KMS-11 (cell line): Measurements from ENCODE around the gene DNAJA4.

Experiments
- H2AFZ ChIP-seq: fragments of 200-600 bp; sonication (generic); 2 replicates; pipeline ENCODE4 v1.6.1; 2016; ENCODE audit warnings: antibody characterized with exemption, mixed run types, low read depth
- H3K27ac ChIP-seq: fragments of 200-600 bp; sonication (generic); 2 replicates; pipeline ENCODE4 v1.6.1; 2016; ENCODE audit warnings: mild to moderate bottlenecking, mixed run types
- H3K27me3 ChIP-seq: fragments of 200-600 bp; sonication (generic); 2 replicates; pipeline ENCODE4 v1.6.1; 2017; ENCODE audit warnings: mild to moderate bottlenecking, low read depth, mixed run types, moderate library complexity; ENCODE audit not compliant: insufficient read depth
- H3K36me3 ChIP-seq: fragments of 200-600 bp; sonication (generic); 2 replicates; pipeline ENCODE4 v1.6.1; 2017; ENCODE audit warnings: mild to moderate bottlenecking, mixed run types; ENCODE audit not compliant: insufficient read depth
- H3K4me1 ChIP-seq: fragments of 200-600 bp; sonication (generic); 2 replicates; pipeline ENCODE4 v1.6.1; 2016; ENCODE audit warnings: mild to moderate bottlenecking, low read depth, mixed run types; ENCODE audit not compliant: poor library complexity, severe bottlenecking
- H3K4me2 ChIP-seq: fragments of 200-600 bp; sonication (generic); 2 replicates; pipeline ENCODE4 v1.7.0; 2016; ENCODE audit warnings: mild to moderate bottlenecking, mixed run types
- H3K4me3 ChIP-seq: fragments of 200-600 bp; sonication (generic); IDR thresholded peaks from 2 replicates; pipeline ENCODE4 v1.6.1; 2017; ENCODE audit warnings: low read depth, low read length, mixed read lengths; ENCODE audit not compliant: insufficient read depth
- H3K79me2 ChIP-seq: fragments of 200-600 bp; sonication (generic); 2 replicates; pipeline ENCODE4 v1.6.1; 2016; ENCODE audit warnings: low read depth, mixed run types; ENCODE audit not compliant: insufficient read depth
- H3K9ac ChIP-seq: fragments of 200-600 bp; sonication (generic); 2 replicates; pipeline ENCODE4 v1.6.1; 2016; ENCODE audit warnings: mild to moderate bottlenecking, mixed run types
- H4K20me1 ChIP-seq: fragments of 200-600 bp; sonication (generic); 2 replicates; pipeline ENCODE4 v1.6.1; 2016; ENCODE audit warnings: mild to moderate bottlenecking, mixed run types; ENCODE audit not compliant: insufficient read depth
- TF ChIP-seq, protein P1 (sequence below): fragments of 200-600 bp; sonication (generic); conservative IDR thresholded peaks from 2 replicates; pipeline ENCODE4 v1.6.1; 2017; ENCODE audit warnings: low read depth, mild to moderate bottlenecking, antibody characterized with exemption, low read length, moderate library complexity, mixed read lengths

DNAJA4 gene

DNA sequence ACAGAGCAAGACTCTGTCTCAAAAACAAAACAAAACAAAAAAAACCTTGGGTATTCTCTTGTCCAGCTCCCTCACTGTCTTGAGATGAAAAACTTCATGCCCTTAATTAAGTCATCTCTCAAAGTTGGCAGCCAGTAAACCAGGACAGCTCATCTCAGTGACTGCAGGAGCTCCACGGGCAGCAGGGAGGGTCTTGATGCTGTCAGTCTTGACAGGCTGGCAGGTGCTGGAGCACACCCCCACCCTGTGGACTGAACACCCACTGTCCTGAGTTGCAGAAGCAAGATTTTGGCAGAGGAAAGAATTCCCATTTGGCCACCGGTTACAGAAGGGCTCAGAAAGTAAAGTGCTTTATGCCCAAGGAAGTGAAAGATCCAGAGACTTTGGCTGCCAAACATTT lies 8.0 kb downstream of the DNAJA4 start:
- Histone ChIP-seq H3K36me3 (no peaks in the 10 kb centered on the region), H4K20me1 (no peaks in the 10 kb centered on the region), H3K27ac (no peak overlapping the region), H3K4me3 (no peak overlapping the region), H3K4me2 (no peak overlapping the region), H2AFZ (no peak overlapping the region), H3K27me3 (no peaks in the 10 kb centered on the region), H3K9ac (no peak overlapping the region), H3K79me2 (no peaks in the 10 kb centered on the region), H3K4me1 (no peaks in the 10 kb centered on the region)
- TF ChIP-seq, protein P1, sequence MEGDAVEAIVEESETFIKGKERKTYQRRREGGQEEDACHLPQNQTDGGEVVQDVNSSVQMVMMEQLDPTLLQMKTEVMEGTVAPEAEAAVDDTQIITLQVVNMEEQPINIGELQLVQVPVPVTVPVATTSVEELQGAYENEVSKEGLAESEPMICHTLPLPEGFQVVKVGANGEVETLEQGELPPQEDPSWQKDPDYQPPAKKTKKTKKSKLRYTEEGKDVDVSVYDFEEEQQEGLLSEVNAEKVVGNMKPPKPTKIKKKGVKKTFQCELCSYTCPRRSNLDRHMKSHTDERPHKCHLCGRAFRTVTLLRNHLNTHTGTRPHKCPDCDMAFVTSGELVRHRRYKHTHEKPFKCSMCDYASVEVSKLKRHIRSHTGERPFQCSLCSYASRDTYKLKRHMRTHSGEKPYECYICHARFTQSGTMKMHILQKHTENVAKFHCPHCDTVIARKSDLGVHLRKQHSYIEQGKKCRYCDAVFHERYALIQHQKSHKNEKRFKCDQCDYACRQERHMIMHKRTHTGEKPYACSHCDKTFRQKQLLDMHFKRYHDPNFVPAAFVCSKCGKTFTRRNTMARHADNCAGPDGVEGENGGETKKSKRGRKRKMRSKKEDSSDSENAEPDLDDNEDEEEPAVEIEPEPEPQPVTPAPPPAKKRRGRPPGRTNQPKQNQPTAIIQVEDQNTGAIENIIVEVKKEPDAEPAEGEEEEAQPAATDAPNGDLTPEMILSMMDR = no peak

DNA sequence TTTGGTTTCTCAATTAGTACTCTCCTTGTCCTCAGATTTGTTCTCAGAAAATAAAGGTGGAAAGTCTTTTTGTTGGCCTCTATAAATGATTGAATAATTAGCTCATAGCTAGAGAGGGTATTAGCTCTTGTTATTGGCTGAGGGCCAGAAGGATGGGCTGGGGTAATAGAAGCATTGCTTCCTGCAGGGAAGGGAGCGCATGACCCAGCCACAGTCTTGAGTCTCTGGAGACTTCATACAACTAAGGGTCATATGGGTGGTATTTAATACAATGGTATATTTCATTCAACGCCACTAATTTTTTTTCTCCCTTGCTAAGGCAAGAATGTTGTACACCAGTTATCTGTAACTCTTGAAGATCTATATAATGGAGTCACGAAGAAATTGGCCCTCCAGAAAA lies 8.4 kb downstream of the DNAJA4 start:
- Histone ChIP-seq H3K9ac (no peak overlapping the region), H3K27me3 (no peaks in the 10 kb centered on the region)

DNA sequence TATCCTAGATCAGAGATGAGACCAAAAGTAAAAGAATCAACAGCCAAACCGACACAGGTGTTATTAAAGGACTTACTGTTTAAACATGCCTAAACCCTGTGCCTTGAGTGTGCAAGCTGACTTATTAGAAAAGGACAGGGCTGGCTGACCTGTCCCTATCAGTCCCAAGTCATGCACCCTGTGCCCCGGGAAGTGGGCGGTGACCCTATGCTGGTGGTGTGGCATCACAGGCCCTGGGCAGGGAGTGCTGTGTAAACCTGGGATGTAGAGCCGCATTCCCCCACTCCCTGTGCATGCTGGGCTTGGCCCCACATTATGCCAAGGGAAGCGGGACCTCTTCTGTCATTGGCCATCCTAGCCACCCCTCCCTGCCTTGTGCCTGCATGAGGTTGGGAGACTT lies 10.6 kb downstream of the DNAJA4 start:
- H3K4me3 ChIP-seq = no peak overlapping the region
- no peaks in the 10 kb centered on the region for H3K4me1 ChIP-seq
- TF ChIP-seq, protein P1 = no peak
- H4K20me1 ChIP-seq = no peaks in the 10 kb centered on the region
- no peaks in the 10 kb centered on the region for H3K36me3 ChIP-seq
- H3K79me2 ChIP-seq = no peaks in the 10 kb centered on the region
- H3K9ac ChIP-seq = no peak overlapping the region
- no peak overlapping the region for H3K4me2 ChIP-seq
- H2AFZ ChIP-seq = no peak overlapping the region
- H3K27me3 ChIP-seq = no peaks in the 10 kb centered on the region
- no peak overlapping the region for H3K27ac ChIP-seq

More for the DNA sequence above, 8.4 kb downstream of the DNAJA4 start:
- Histone ChIP-seq H3K27ac (no peak overlapping the region), H4K20me1 (no peaks in the 10 kb centered on the region), H2AFZ (no peak overlapping the region), H3K4me2 (no peak overlapping the region), H3K79me2 (no peaks in the 10 kb centered on the region), H3K36me3 (no peaks in the 10 kb centered on the region), H3K4me3 (no peak overlapping the region), H3K4me1 (no peaks in the 10 kb centered on the region)
- TF ChIP-seq, protein P1 = no peak

DNA sequence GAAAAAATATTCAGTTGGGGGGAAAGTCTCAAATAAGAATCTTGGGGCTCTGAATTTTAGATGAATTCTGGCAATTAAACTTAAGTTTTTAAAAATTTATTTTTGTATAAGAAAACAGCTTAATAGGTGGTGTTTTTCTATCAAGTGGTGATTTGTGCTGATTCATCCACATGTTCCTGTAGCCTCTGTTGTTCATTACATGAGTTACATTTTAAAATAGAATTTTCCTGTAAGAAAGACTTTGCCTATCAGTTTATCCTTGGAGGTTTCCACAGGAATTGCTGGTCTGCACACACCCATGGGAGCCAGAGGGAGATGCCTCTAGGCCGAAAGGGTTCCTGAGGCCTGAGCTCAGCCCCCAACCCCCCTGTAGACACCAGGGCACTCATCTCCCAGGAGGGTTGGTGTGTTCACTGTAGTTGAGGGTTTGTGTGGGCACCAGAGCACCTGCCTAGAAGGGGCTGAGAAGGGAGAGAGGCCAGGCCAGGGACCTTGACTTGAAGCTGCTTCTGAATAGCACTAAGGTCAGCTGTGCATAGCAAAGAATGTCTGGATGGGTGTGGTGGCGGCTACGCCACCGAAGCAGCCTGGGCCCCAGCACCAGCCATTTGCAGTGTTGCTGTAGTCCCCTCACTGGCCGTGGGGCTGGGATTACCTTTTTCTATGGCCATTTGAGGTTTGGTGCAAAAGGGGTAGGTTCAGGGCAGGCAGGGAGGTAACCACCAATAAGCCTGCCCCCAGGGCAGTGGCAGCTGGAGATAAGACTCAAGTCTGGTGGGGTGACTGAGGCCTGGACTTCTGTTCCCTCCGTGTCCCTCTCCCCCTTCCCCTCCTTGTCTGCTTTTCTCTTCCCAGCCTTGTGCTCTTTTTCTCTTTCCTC lies 11.9 kb downstream of the DNAJA4 start:
- H3K4me2 ChIP-seq = no peak overlapping the region
- no peaks in the 10 kb centered on the region for H4K20me1 ChIP-seq
- no peaks in the 10 kb centered on the region for H3K36me3 ChIP-seq
- no peak overlapping the region for H3K4me3 ChIP-seq
- H3K4me1 ChIP-seq = no peaks in the 10 kb centered on the region
- no peaks in the 10 kb centered on the region for H3K27me3 ChIP-seq
- no peak overlapping the region for H2AFZ ChIP-seq
- TF ChIP-seq, protein P1 = no peak
- H3K79me2 ChIP-seq = no peaks in the 10 kb centered on the region
- H3K27ac ChIP-seq = no peak overlapping the region
- no peak overlapping the region for H3K9ac ChIP-seq
